ELR (cell line): Measurements from ENCODE around the gene FFAR3.
"Not testable (repeated sequence)": the region's sequence is repeated elsewhere in the genome, so short reads cannot be mapped to it uniquely, and the experiment has no call there.

Source experiments
- DNase-seq: peaks from one replicate; pipeline ENCODE4 v3.0.0-alpha.2; 2015; ENCODE audit warnings: low read depth

Gene FFAR3

GRCh38 chr19:35350591-35350990, 7.7 kb upstream of the FFAR3 start:
- DNase-seq: no peak

DNA sequence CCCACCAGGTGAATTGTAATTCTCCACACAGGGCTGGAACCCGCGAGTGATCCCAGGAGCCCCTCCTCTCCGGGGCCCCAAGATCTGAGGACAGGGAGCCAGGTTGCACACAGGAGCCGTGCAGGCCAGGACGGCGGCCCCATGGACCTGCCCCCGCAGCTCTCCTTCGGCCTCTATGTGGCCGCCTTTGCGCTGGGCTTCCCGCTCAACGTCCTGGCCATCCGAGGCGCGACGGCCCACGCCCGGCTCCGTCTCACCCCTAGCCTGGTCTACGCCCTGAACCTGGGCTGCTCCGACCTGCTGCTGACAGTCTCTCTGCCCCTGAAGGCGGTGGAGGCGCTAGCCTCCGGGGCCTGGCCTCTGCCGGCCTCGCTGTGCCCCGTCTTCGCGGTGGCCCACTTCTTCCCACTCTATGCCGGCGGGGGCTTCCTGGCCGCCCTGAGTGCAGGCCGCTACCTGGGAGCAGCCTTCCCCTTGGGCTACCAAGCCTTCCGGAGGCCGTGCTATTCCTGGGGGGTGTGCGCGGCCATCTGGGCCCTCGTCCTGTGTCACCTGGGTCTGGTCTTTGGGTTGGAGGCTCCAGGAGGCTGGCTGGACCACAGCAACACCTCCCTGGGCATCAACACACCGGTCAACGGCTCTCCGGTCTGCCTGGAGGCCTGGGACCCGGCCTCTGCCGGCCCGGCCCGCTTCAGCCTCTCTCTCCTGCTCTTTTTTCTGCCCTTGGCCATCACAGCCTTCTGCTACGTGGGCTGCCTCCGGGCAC, 6.7 kb upstream of the FFAR3 start:
- no peak for DNase-seq

DNA sequence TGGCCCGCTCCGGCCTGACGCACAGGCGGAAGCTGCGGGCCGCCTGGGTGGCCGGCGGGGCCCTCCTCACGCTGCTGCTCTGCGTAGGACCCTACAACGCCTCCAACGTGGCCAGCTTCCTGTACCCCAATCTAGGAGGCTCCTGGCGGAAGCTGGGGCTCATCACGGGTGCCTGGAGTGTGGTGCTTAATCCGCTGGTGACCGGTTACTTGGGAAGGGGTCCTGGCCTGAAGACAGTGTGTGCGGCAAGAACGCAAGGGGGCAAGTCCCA, 6.1 kb upstream of the FFAR3 start:
- no peak for DNase-seq

DNA sequence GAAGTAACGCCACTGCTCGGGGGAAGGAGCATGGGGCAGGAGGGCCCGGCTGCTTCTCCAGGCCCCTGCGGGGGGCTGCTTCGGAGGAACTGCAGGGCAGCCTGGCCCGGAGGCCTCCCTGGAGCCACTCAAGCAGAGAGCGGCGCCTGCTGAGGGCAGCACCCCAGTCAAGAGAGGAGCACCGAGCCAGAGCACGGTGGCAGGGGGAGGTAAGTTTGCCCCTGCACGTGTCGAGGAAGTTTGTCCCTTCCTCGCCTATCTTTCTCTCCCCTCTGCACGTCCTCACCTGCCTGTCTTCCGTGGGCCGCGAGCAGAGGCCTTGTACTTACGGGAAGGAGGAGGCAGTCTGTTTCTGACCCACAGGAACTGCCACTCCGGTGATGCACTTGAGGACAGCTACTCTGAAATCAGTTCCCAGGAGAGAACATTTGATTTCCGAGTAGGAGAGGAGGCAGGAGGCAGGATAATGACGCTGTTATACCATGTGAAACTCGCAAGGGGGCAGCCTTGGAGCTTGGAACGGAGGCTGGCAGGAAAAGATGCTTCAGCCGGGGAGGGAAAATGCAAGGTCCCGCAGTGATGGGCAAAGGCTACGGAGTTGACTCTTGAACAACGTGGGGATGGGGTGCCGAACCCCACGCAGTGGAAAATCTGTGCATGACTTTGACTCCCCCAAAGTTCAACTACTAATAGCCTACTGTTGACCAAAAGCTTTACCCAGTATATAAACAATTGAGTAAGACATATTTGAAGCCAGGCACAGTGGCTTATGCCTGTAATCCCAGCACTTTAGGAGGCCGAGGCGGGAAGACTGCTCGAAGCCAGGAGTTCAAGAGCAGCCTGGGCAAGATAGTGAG, 5.6 kb upstream of the FFAR3 start:
- peak; percentile 76 for DNase-seq

GRCh38 chr19:35353635-35354034, 4.6 kb upstream of the FFAR3 start:
- DNase-seq: no peak

DNA sequence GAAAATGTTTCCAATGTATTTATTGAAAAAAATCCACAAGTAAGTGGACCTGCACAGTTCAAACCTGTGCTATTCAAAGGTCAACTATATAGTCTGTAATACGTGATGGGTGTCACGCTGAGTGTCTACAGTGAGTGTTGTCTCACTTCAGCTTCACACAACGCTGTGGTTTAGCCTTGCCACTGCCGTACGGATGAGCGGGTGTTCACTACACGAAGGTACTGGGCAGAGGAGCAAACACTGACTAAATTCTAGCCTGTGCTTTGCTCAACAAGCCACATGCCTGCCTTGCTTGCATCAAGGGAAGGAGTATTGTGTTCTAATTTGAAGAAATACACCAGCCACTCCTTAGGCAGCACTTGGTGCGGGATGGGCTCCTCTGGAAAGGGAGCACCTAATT, 3.4 kb upstream of the FFAR3 start:
- no peak for DNase-seq

DNA sequence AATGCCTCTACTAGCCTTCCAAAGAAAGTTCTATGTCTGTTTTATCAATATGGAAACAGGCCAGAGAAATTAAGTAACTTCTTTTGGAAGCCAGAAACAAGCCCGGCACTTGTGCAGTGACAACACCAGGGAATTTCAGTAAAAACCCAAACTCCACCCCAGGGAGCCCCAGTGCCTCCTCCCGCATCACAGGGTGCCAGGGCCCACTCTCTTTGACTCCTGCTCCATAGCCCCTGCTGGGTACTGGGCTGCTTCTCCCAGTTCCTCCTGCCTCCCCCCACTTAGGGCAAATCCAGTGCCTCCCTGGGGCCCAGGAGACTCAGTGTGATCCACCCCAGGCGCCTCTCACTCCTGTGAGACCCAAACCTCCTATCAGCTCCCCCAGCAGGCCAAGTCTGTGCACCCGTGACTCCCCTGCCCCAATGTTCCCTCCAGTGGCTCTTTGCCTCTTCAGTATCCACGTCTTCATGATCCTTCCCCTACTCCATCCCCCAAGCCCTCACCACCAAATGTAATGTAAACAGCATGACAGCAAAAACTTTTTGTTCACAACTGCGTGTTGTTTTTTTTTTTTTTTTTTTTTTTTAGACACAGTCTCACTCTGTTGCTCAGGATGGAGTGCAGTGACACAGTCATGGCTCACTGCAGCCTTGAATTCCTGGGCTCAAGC, 2.3 kb upstream of the FFAR3 start:
- DNase-seq: no peak

DNA sequence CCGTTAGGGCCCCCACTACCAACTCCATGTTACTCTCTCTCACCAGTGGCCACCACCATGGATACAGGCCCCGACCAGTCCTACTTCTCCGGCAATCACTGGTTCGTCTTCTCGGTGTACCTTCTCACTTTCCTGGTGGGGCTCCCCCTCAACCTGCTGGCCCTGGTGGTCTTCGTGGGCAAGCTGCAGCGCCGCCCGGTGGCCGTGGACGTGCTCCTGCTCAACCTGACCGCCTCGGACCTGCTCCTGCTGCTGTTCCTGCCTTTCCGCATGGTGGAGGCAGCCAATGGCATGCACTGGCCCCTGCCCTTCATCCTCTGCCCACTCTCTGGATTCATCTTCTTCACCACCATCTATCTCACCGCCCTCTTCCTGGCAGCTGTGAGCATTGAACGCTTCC, 574 bp downstream of the FFAR3 start:
- not testable (repeated sequence) for DNase-seq

DNA sequence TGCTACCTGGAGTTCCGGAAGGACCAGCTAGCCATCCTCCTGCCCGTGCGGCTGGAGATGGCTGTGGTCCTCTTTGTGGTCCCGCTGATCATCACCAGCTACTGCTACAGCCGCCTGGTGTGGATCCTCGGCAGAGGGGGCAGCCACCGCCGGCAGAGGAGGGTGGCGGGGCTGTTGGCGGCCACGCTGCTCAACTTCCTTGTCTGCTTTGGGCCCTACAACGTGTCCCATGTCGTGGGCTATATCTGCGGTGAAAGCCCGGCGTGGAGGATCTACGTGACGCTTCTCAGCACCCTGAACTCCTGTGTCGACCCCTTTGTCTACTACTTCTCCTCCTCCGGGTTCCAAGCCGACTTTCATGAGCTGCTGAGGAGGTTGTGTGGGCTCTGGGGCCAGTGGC, 1.1 kb downstream of the FFAR3 start:
- DNase-seq: not testable (repeated sequence)

- DNase-seq: not testable (repeated sequence)
Measured at GRCh38 chr19:35360081-35360480, 1.8 kb downstream of the FFAR3 start.

GRCh38 chr19:35360880-35361420, 2.7 kb downstream of the FFAR3 start:
- no peak for DNase-seq

DNA sequence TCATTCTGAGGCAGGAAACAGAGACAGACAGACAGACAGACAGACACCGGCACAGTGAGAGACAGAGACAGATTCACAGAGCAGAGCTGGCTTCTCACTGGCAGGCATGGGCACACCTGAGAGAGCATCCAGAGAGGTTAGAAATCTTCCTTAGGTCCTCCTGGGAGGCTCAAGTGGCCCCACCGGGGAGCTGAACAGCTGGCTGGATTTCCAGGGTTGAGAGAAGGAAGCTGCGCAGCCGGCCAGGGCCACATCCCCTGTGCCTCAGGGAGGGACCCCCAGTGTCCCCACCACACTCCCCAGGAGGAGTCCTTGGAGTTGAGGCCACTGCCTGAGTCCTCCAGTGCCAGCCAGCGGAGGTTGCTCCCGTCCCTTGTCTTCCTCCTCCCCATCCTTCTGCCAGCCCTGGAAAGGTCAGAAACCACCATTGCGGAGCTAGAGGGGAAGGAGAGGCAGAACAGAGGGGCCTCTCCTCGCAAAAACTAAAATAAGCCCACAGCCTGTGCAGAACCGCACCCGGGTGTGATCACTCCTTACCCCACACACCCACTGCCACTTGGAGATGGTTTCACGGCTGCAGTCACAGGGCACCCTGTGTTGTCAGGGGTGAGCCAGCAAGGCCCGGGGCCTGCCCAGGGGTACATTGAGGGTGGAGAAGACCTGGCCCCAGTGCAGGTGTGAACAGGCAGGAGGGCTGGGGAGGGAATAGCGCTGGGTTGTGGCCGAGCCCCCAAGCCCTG, 4.2 kb downstream of the FFAR3 start:
- no peak for DNase-seq

- no peak for DNase-seq
Measured at GRCh38 chr19:35363001-35363590, 4.8 kb downstream of the FFAR3 start.

DNA sequence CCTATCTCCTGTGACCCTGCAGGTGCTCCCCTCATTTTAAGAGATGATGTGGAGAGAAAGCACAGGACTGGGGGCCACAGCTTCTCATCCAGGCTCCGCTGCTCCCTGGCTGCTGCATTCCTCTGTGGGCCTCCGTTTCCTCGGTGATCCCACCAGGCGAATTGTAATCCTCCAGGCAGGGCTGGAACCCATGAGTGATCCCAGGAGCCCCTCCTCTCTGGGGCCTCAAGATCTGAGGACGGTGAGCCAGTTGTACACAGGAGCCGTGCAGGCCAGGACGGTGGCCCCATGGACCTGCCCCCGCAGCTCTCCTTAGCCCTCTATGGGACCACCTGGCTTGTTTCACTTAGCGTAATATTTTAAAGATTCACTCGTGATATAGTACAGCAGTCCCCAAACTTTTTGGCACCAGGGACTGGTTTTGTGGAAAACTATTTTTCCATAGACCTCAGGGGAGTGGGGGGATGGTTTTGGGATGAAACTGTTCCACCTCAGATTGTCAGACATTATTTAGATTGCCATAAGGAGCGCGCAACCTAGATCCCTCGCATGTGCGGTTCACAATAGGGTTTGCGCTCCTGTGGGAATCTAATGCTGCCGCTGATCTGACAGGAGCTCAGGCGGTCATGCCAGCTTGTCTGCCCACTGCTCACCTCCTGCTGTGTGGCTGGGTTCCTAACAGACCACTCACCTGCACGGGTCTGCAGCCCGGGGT, 5.6 kb downstream of the FFAR3 start:
- DNase-seq: no peak

GRCh38 chr19:35365303-35365702, 7.0 kb downstream of the FFAR3 start:
- DNase-seq: no peak

- no peak for DNase-seq
Measured at GRCh38 chr19:35368378-35368777, 10.1 kb downstream of the FFAR3 start.

DNA sequence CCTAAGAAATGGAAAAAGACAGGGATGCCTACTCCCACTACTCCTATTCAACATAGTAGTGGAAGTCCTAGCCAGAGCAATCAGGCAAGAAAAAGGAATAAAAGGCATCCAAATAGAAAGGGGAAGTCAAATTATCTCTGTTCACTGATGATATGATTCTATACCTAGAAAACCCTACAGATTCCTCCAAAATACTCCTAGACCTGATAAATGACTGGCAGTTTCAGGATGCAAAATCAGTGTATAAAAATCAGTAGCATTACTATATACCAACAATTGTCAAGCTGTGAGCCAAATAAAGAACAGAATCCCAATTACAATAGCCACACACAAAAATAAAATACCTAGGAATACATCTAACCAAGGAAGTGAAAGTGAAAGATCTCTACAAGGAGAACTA, 11.3 kb downstream of the FFAR3 start:
- no peak for DNase-seq

GRCh38 chr19:35370722-35371121, 12.5 kb downstream of the FFAR3 start, which contains the start of gene GPR42:
TSS of gene GPR42 (plus strand) at chr19:35371068. CDS start at chr19:35371360, 292 bp downstream.
- no peak for DNase-seq

- no peak for DNase-seq
Measured at GRCh38 chr19:35373492-35373891, 15.2 kb downstream of the FFAR3 start.

DNA sequence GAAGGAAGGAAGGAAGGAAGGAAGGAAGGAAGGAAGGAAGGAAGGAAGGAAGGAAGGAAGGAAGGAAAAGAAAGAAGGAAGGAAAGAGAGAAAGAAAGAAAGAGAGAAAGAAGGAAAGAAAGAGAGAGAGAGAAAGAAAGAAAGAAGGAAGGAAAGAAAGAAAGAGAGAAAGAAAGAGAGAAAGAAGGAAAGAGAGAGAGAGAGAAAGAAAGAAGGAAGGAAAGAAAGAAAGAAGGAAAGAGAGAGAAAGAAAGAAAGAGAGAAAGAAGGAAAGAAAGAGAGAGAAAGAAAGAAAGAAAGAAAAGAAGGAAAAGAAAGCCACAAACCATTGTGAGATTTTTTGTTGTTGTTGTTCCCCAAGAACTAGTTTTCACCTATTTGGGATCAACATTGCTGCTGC, 15.8 kb downstream of the FFAR3 start:
- not testable (repeated sequence) for DNase-seq
